ENCODE data around the gene NOL3. TPM values are rescaled to one million over a fixed set of nuclear protein-coding genes. Genes with fewer than 3 reads are reported as not detected.

NOL3 gene
- total RNA-seq, 1 experiment from 2014 or later: 5.6 TPM

DNA sequence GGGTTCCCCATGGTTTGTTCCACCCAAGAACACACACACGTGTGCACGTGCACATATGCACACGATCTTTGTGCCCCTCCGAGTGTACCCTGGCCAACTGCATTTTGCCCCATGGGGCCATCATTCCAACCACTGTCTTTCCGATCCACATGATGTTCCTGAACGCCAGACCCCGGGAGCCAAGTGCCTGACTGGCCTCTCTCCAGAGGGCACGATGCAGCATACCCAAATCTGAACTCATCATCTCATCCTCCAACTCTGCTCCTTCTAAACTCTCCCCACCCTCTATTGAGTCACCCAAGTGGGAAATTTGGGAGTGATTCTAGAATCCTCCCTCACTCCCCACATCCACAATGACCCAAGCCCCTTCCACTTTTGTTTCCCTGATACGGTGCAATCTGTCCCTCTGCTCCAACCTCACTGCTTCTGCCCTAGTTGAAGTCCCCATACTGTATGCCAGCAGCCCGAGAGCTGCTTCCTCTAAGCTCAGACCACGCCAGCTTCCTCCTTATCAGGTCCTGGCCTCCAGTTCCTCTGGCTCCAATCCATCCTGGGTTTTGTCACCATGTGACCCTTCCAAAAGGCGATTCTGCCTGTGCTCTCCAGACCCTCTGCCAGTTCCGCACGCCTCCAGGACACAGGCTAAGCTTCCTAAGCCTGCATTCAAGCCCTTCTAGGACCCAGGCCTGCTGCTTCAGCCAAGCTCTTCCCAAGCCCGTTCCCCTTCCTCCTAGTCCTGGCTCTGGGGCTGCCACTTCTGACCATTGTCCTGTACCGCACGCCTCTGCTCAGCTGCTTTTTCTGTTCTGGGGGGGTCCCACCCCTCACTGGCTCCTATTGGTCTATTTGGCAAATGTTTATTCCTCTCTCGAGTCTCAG is 46.5 kb downstream of the NOL3 start:
- Mint-ChIP-seq H3K4me3 (no peak overlapping the region), H3K27ac (peak overlapping the region in 1 of 3 experiments; percentile 63; a peak in 2 of 7 replicates), H3K36me3 (ENCODE audit: insufficient read depth in 1 of 3, low read depth in 3 of 3) (no peaks in the 10 kb centered on the region), H3K9me3 (no peaks in the 10 kb centered on the region), H3K4me1 (no peaks in the 10 kb centered on the region), H3K27me3 (ENCODE audit: low read depth) (peaks cover 49% of the 10 kb centered on the region)
- Histone ChIP-seq H2BK12ac (ENCODE audit: insufficient read length, low read depth, low read length) (no peak overlapping the region), H3K79me2 (ENCODE audit: insufficient read depth, low read length) (no peaks in the 10 kb centered on the region), H3K4me2 (ENCODE audit: insufficient read depth, insufficient read length, low read length) (no peak overlapping the region), H4K91ac (ENCODE audit: insufficient read length, low read depth, low read length) (no peak overlapping the region), H4K20me1 (ENCODE audit: control insufficient read depth, insufficient read depth, insufficient read length) (no peaks in the 10 kb centered on the region), H3K56ac (ENCODE audit: insufficient read length, low read depth, low read length) (no peak overlapping the region), H4K8ac (replicated peaks; ENCODE audit: insufficient read length, low read depth, low read length) (no peak overlapping the region), H3K18ac (ENCODE audit: insufficient read length, low read depth, low read length) (no peak overlapping the region), H3K79me1 (ENCODE audit: insufficient read depth, low read depth, low read length, poor library complexity, severe bottlenecking) (no peaks in the 10 kb centered on the region), H3K14ac (ENCODE audit: insufficient read depth, low read length) (no peak overlapping the region), H4K5ac (ENCODE audit: insufficient read length, low read depth, low read length) (no peak overlapping the region), H3K27me3 (ENCODE audit: insufficient read depth, low read length) (no peaks in the 10 kb centered on the region; the same call in 1 of the 2 replicates), H2AK5ac (ENCODE audit: insufficient read length, low read length) (no peak overlapping the region), H3K27ac (ENCODE audit: insufficient read length, low read depth, low read length) (no peak overlapping the region), H2BK120ac (ENCODE audit: low read depth, low read length, poor library complexity, severe bottlenecking) (no peak overlapping the region), H3K4ac (ENCODE audit: low read depth, low read length) (no peak overlapping the region), H2BK5ac (ENCODE audit: insufficient read length, low read length) (no peak overlapping the region), H2AFZ (ENCODE audit: low read length) (no peak overlapping the region), H3K23me2 (ENCODE audit: insufficient read length, low read depth, low read length, poor library complexity, severe bottlenecking) (no peaks in the 10 kb centered on the region), H3K4me1 (ENCODE audit: insufficient read depth, low read length) (no peaks in the 10 kb centered on the region), H3K23ac (ENCODE audit: insufficient read length, low read depth, low read length) (no peak overlapping the region), H3T11ph (ENCODE audit: low read length) (no peak overlapping the region), H2BK20ac (ENCODE audit: low read depth, low read length, poor library complexity, severe bottlenecking) (no peak overlapping the region), H3K9ac (ENCODE audit: extremely low read depth, insufficient read length, low read length) (no peak overlapping the region), H3K9me3 (ENCODE audit: control insufficient read depth, low read depth, low read length) (no peaks in the 10 kb centered on the region), H2BK15ac (ENCODE audit: low read depth, low read length) (no peak overlapping the region)
- no CpG with 5 or more reads among the region's 18 CpGs for WGBS (ENCODE audit: extremely low coverage, insufficient read length, low lambda C conversion rate)
- TF ChIP-seq, protein P1, sequence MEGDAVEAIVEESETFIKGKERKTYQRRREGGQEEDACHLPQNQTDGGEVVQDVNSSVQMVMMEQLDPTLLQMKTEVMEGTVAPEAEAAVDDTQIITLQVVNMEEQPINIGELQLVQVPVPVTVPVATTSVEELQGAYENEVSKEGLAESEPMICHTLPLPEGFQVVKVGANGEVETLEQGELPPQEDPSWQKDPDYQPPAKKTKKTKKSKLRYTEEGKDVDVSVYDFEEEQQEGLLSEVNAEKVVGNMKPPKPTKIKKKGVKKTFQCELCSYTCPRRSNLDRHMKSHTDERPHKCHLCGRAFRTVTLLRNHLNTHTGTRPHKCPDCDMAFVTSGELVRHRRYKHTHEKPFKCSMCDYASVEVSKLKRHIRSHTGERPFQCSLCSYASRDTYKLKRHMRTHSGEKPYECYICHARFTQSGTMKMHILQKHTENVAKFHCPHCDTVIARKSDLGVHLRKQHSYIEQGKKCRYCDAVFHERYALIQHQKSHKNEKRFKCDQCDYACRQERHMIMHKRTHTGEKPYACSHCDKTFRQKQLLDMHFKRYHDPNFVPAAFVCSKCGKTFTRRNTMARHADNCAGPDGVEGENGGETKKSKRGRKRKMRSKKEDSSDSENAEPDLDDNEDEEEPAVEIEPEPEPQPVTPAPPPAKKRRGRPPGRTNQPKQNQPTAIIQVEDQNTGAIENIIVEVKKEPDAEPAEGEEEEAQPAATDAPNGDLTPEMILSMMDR (conservative IDR thresholded peaks at IDR 0.05): no peak
- DNase-seq: no peak
